HG03103 (cell line): ENCODE results near the gene MLKL.
"Not testable (repeated sequence)": the region's sequence is repeated elsewhere in the genome, so short reads cannot be mapped to it uniquely, and the experiment has no call there.

Source experiments
- ATAC-seq: cut with Tn5 transposase; IDR thresholded peaks from one replicate; pipeline ENCODE4 v1.9.1; 2021; ENCODE audit warnings: low read depth; ENCODE audit not compliant: unreplicated experiment

The MLKL gene

GRCh38 chr16:74711938-74712337, 11.3 kb upstream of the MLKL start:
- no peak for ATAC-seq

- ATAC-seq, result no peak
These were observed 9.7 kb upstream of the MLKL start for GRCh38 chr16:74710401-74710800.

GRCh38 chr16:74709441-74709877, 8.8 kb upstream of the MLKL start:
- peak; percentile 74 for ATAC-seq

DNA sequence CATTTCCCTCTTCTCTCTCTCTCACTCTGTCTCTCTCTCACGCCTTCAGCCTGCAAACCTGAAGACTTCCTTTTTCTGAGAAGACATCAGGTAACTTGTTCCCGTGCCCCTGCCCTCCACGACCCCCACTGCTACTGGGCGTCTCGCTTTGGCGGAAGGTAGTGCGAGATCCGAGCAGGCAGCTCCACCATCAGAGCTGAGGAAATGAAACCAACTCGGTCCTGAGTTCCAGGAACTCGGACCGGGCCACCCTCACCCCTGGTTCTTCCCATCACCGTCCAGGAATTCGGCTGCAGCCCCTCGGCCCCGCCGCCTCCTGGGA, 585 bp downstream of the MLKL start:
- no peak for ATAC-seq

DNA sequence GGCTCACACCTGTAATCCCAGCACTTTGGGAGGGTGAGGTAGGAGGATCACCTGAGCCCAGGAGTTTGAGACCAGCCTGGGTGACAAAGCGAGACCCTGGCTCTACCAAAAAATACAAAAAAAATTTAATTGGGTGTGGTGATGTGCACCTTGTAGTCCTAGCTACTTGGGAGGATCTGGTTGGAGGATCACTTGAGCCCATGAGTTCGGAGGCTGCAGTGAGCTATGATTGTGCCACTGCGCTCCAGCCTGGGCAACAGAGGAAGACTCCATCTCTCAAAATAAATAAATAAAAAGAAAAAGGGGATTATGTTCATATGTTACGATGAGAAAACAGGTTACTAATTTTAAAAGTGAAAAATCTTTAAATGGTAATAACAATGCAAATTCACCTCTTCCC, 996 bp downstream of the MLKL start:
- no peak for ATAC-seq

- no peak for ATAC-seq
These were observed 2.4 kb downstream of the MLKL start for GRCh38 chr16:74698222-74698621.

DNA sequence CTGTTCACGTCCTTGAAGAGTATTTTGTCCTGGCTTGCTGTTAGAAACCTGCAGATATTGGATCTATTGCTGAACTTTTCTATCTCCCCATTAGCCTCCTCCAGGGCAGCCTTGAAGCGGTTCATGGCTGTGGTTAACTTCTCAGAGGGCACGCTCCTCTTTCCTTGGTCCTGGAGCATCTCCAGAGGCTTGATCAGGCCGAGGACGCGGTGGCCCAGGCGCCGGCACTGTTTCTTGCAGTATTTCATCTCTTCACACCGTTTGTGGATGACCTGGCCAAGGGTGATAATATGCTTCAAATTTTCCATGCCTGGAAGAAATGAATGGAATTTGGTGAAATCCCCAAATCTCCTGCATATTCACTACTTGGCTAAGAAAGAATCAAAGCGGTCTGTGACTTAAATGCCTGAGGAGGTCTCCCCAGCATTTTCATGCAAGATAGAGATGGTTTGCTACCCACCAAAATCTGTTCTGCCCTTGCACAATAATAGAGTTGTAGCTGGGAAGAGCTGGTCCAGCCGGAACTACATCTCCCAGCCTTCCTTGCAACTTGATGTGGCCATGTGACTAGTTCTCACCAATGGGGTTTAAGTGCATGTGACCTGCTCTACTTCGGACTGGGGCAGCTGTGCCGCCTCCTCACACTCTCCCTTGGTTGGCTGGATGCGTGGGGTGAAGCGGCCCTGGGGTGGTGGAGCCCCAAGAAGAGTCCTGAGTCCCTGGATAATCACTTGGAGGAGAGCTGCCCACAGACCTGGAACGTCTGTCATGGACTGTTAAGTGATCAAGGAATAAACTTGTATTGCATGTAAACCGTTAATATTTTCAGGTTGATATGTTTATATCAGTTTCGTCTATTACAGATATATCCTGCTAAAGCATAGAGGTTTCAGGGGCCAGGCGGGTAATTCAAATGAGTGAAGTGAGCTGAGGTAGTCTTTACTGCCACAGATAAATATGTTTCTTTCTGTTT, 4.9 kb downstream of the MLKL start:
- ATAC-seq, result peak; percentile 81

DNA sequence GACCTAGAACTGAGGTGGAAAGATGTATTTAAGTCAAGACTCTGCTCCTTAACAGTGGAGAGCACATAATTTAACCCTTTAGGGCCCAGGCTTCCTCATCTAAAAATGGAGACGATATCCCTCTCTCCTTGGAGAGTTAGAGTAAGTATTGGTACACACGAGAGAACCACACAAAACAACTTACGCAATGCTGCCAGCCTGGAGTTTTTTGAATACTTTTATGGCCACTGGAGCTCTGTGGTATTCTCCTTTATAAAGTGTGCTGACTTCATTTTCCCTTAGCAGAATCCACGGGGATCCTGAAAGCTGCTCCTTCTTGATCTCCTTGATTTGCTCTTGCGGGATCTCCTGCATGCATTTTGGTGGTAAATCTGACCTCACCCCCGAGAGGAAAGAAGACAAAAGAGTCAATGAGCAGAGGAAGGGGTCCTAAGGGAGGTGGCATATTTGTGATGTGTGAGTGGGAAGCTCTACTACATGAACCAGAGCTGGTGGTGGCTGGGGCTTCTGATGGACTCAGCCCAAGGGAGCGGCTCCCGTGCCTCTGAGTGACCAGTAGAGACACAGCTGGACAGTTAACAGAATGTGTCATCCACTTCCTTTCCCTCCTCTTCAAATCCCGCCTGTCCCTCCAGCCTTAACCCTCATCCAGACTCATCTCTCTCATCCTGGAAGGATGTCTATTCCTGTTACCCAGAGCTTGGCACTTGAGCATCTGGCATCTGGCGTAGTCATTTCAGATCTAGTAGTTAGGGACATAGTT, 9.4 kb downstream of the MLKL start:
- ATAC-seq, result no peak

DNA sequence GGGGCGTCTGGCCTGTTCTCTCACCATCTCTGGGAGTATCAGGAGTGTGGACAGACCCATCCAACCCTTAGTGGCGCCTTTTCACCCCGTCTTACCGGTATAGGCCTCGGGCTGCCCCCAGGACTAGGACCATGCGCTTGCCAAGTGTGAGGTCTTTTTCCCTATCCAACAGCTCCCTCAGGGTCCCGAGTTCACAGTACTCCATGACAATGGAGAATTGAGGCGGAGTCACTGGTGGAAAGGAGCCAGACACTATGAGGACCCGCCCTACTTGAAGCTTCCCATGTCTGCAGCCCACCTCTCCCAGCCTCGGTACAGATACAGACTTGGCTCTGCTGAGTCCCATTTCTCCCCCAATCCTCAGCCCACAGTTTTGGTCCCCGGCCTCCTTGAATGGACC, 18.1 kb downstream of the MLKL start:
- no peak for ATAC-seq

- ATAC-seq, result no peak
These were observed 20.0 kb downstream of the MLKL start for GRCh38 chr16:74680681-74681080.

DNA sequence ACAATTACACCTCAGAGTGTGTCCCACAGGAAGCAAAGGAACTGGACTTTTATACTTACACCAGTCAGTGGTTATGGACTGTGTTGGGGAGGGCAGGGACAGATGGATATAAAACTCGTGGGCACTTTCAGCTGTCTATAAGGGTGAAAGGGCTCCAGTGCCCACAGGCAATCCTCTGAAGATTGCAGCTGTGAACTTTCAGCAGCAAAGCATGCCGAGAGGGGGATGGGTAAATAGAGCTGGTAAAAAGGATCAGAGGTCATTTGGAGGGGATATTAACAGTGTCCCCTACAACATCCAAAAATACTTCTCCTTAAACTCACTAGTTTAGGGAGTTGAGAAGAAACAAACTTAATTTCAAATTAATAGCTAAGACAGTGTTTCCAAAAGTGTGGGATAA, 20.7 kb downstream of the MLKL start:
- no peak for ATAC-seq

DNA sequence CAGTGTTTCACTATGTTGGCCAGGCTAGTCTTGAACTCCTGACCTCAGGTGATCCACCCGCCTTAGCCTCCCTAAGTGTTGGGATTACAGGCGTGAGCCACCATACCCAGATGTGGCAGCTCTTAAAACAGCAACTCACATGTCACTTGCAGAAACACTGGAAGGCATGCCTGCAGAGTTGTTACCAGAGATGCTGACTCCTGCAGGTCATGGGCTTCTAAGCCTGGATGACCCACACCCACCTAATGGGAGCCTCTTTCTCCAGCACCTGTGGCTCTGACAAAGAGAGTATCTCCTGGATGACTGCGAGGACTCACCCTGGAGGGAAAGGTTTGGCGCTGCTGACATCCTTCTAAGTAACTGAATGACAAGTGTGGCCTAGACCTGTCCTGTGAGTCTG, 22.8 kb downstream of the MLKL start:
- ATAC-seq, result no peak

DNA sequence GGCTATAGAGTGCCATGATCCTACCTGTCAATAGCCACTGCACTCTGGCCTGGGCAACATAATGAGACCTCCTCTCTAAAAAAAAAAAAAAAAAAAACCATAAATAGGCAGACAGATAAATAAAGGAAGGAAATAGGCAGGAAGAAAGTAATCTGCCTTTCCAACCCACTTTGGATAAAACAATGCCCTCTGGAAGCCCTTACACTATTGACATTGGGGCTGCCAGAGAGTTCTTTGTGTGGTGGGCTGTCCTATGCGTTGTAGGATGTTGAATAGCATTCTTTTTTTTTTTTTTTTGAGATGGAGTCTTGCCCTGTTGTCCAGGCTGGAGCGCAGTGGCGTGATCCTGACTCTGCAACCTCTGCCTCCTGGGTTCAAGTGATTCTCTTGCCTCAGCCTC, 26.8 kb downstream of the MLKL start:
- ATAC-seq, result no peak

DNA sequence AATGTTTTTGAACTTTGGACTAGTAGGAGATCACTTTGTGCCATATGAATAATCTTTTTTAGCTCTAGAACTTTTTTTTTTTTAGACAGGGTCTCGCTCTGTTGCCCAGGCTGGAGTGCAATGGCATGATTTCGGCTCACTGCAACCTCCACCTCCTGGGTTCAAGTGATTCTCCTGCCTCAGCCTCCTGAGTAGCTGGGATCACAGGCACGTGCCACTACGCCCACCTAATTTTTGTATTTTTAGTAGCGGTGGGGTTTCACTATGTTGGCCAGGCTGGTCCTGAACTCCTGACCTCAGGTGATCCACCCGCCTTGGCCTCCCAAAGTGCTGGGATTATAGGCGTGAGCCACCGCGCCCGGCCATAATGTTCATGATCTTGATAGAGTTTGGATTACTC, 31.8 kb downstream of the MLKL start:
- not testable (repeated sequence) for ATAC-seq

GRCh38 chr16:74667255-74667700, 33.4 kb downstream of the MLKL start:
- ATAC-seq, result no peak

GRCh38 chr16:74666425-74667254, 34.0 kb downstream of the MLKL start, which contains the start of gene RFWD3:
TSS of gene RFWD3 (minus strand) at chr16:74666877. CDS start at chr16:74661449, 5,428 bp downstream.
- ATAC-seq, result peak; percentile 99

- no peak for ATAC-seq
These were observed 34.6 kb downstream of the MLKL start for GRCh38 chr16:74666010-74666421.

DNA sequence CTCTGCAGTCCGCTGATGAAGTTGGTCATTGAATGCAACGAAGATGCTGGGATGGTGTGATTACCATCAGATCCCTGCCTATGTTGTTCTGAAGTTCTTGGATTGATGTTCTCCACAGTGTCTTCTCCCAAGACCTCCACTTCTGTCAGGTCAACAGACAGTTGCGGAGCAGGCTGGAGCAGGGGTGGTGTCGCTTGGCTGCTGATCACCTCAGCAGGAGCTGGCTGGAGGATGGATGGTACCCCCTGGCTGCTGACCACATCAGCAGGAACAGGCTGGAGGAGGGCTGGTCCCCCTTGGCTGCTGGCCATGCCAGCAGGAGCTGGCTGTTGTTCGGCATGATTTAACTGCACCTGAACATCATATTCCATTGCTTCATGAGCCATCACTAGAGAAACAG, 39.6 kb downstream of the MLKL start:
- ATAC-seq, result no peak

GRCh38 chr16:74660383-74660782, 40.3 kb downstream of the MLKL start:
- ATAC-seq, result no peak

DNA sequence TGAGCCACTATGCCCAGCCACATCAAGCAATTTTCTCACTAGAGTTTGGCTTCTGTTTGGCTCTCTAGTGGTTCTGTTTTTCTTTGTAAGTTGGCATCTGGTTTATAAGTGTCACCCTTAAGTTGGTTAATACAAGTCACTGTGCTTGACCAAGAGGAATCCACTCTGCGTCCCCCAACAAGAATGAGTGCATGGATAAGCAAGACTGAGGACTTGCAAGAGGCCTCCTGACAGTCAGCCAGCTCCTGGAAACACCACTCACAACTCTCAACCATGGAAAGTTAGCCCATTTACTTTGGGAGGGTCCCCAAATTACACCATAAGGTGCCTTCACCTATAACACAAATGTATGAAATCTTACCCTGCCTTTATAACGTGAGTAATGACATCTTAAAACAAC, 41.6 kb downstream of the MLKL start:
- no peak for ATAC-seq
